ENCODE measurements around the gene C10orf105.

DNA sequence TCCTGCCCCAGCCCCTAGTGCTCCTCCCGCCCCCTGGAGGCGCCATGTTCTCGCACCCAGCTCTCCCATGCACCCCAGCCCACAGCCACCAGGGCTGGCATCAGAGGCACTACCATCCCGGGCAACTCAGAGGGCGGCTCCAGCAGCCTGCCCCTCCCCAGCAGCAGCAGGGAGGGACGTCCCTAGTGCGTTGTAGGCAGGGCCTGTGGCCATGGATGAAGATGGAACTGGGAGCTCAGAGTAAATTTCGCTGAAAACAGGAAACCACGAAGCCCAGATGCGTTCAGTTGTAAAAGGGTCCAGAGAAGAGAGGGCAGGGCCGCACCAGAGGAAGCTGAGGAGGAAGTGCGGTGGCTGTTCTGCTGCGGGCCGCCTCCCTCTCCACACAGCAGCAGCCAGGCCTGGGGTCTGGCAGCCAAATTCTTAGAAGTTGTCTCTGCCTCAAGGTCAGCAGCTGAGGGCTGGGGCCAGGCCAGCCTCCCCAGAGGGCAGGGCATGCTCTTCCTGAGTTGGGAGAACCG is 29.2 kb upstream of the C10orf105 start:
- TF ChIP-seq, protein P1, sequence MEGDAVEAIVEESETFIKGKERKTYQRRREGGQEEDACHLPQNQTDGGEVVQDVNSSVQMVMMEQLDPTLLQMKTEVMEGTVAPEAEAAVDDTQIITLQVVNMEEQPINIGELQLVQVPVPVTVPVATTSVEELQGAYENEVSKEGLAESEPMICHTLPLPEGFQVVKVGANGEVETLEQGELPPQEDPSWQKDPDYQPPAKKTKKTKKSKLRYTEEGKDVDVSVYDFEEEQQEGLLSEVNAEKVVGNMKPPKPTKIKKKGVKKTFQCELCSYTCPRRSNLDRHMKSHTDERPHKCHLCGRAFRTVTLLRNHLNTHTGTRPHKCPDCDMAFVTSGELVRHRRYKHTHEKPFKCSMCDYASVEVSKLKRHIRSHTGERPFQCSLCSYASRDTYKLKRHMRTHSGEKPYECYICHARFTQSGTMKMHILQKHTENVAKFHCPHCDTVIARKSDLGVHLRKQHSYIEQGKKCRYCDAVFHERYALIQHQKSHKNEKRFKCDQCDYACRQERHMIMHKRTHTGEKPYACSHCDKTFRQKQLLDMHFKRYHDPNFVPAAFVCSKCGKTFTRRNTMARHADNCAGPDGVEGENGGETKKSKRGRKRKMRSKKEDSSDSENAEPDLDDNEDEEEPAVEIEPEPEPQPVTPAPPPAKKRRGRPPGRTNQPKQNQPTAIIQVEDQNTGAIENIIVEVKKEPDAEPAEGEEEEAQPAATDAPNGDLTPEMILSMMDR (IDR thresholded peaks at IDR 0.05; ENCODE audit: low read length) = 0 out of 2 replicates have a peak, but pooled peaks have one; percentile 14
- TF ChIP-seq EZH2 (IDR thresholded peaks at IDR 0.05; ENCODE audit: borderline replicate concordance, low read length) = no peak

All from OCI-LY1 (cell line).